Caco-2 (cell line): ENCODE results near the gene WDCP. TPM values are rescaled to one million over a fixed set of nuclear protein-coding genes. Genes with fewer than 3 reads are reported as not detected.

Experiments
- BruUV-seq: library from RNA; stranded (reverse); fragments of 400-500 nt; replicated peaks from 2 replicates; lab custom pipeline; 2021; lab: Mats Ljungman, UMichigan
- CTCF ChIA-PET: fragments of 300-600 bp; sonication (Branson Sonifier 250); formaldehyde crosslinking; loops from one replicate; lab custom pipeline; 2022; ENCODE audit warnings: antibody characterized with exemption; lab: Charles Lee
- POLR2A ChIA-PET: fragments of 300-600 bp; sonication (Branson Sonifier 250); formaldehyde crosslinking; loops from one replicate; lab custom pipeline; 2022; ENCODE audit warnings: antibody characterized with exemption; lab: Charles Lee
- DNase-seq, 2 experiments: peaks; one replicate each; pipeline versions ENCODE4 v3.0.0 to v3.0.0-alpha.2; 2020 to 2022
- H3K27me3 ChIP-seq: replicated peaks from 2 replicates; pipeline ENCODE4 v1.6.0; 2011; ENCODE audit warnings: low read length; ENCODE audit not compliant: control insufficient read depth, insufficient read depth
- H3K36me3 ChIP-seq: 2 replicates; pipeline ENCODE4 v1.5.1; 2011; ENCODE audit warnings: low read length; ENCODE audit not compliant: control insufficient read depth, insufficient read depth
- H3K4me1 ChIP-seq: fragments of 250-450 bp; sonication (Bioruptor Pico); 2 replicates; pipeline ENCODE4 v1.5.1; 2020; ENCODE audit warnings: mild to moderate bottlenecking
- H3K4me3 ChIP-seq: 2 replicates; pipeline ENCODE4 v1.5.1; 2011; ENCODE audit warnings: low read depth, mild to moderate bottlenecking, control low read depth, low read length
- H3K9me3 ChIP-seq: fragments of 250-450 bp; sonication (Bioruptor Pico); 2 replicates; pipeline ENCODE4 v1.5.1; 2020; ENCODE audit warnings: mild to moderate bottlenecking, moderate library complexity
- H3K27ac Mint-ChIP-seq: one replicate; pipeline ENCODE4 v1.8.0; 2022; ENCODE audit warnings: mixed read lengths; ENCODE audit not compliant: unreplicated experiment
- H3K27me3 Mint-ChIP-seq: one replicate; pipeline ENCODE4 v1.8.0; 2022; ENCODE audit warnings: mixed read lengths; ENCODE audit not compliant: insufficient read depth, unreplicated experiment
- H3K36me3 Mint-ChIP-seq: one replicate; pipeline ENCODE4 v1.8.0; 2022; ENCODE audit warnings: mild to moderate bottlenecking, mixed read lengths; ENCODE audit not compliant: insufficient read depth, unreplicated experiment
- H3K4me1 Mint-ChIP-seq: one replicate; pipeline ENCODE4 v1.8.0; 2022; ENCODE audit warnings: low read depth, mixed read lengths; ENCODE audit not compliant: unreplicated experiment
- H3K4me3 Mint-ChIP-seq: one replicate; pipeline ENCODE4 v1.8.0; 2022; ENCODE audit warnings: mild to moderate bottlenecking, moderate library complexity, mixed read lengths; ENCODE audit not compliant: unreplicated experiment
- H3K9me3 Mint-ChIP-seq: one replicate; pipeline ENCODE4 v1.8.0; 2022; ENCODE audit warnings: mixed read lengths; ENCODE audit not compliant: unreplicated experiment
- CTCF ChIP-seq, 2 experiments: fragments of 200-600 bp in 1 of 2; IDR thresholded peaks; 1 replicate in 1 of 2; 2 replicates in 1 of 2; pipeline versions ENCODE4 v1.5.1 to v1.8.0; 2011 to 2022; ENCODE audit warnings: antibody characterized with exemption in 1 of 2, control low read depth in 1 of 2, inconsistent platforms in 1 of 2, low read depth in 1 of 2, low read length in 1 of 2, mild to moderate bottlenecking in 1 of 2, moderate library complexity in 1 of 2; ENCODE audit not compliant: insufficient read depth in 1 of 2, severe bottlenecking in 1 of 2, unreplicated experiment in 1 of 2
- intact Hi-C: fragments of 100-400 bp; cut with micrococcal nuclease; formaldehyde crosslinking; loops from one replicate; pipeline ENCODE4 v1.10.0; 2022; ENCODE audit not compliant: unreplicated experiment
- total RNA-seq: library from RNA; stranded (reverse); gene quantifications from 2 replicates; pipeline ENCODE4 v1.2.3, GENCODE V29; 2022

Gene WDCP
- total RNA-seq, 1 experiment from 2014 or later, result 13.0 TPM

DNA sequence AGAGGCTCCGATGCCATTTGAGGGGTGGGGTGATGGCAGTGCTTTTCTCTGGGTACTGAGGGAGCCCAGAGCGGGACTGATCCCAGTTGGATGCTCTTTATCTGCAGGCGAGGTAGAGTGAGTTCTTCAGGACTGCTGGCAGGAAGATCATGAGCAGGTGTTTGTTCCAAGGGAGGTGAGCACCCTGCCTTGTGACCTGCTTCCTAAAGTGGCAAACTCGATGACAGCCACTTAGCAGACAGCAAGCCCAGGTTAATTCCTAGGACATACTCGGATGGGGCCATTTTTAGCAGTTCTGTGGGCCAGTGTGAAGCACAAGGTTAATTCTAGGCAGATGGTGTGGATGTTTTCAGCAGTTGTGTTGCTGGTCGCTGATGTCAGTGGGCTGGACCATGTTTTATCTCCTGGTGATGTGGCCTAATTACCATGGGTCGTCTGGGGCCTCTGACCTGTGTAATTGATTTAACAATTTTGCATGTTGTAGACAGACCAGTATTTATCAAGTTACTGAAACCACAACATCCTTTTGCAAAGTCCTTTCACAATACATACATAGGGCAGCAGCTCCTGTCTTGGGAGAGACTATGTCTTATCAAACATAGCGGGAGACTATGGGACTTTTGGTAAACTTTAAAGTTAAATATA lies 7.3 kb upstream of the WDCP start:
- H3K36me3 ChIP-seq, result no peaks in the 10 kb centered on the region
- no peaks in the 10 kb centered on the region for H3K27me3 ChIP-seq
- Mint-ChIP-seq H3K4me1 (no peaks in the 10 kb centered on the region), H3K27ac (no peak overlapping the region), H3K4me3 (no peak overlapping the region), H3K36me3 (no peaks in the 10 kb centered on the region), H3K27me3 (no peaks in the 10 kb centered on the region), H3K9me3 (no peaks in the 10 kb centered on the region)
- intact Hi-C loops, result no loop called here
- H3K4me1 ChIP-seq, result no peaks in the 10 kb centered on the region; the same call in 1 of the 2 replicates
- no peaks in the 10 kb centered on the region for H3K9me3 ChIP-seq
- POLR2A ChIA-PET, result no interaction called here
- CTCF ChIA-PET, result no interaction called here
- BruUV-seq, result no TSS peak
- DNase-seq, result no peak
- H3K4me3 ChIP-seq, result no peak overlapping the region
- TF ChIP-seq CTCF (IDR thresholded peaks at IDR 0.05; ENCODE audit: insufficient read depth in 1 of 2, low read depth in 1 of 2, low read length in 1 of 2, severe bottlenecking in 1 of 2, unreplicated experiment in 1 of 2), result no peak

DNA sequence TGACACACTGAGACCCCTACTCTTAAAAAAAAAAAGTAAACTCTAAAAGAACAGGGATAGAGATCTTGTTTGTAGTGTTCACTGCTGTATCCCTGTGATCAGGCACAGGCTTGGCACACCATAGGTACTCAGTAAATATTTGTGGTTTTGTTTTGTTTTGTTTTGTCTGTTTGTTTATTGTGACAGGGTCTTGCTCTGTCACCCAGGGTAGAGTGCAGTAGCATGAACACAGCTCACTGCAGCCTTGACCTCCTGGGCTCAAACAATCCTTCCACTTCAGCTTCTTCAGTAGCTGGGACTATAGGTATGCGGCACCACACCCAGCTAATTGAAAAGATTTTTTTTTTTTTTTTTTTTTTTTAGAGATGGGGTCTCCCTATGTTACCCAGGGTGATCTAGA lies 5.8 kb upstream of the WDCP start:
- H3K4me3 Mint-ChIP-seq, result no peak overlapping the region

GRCh38 chr2:24051833-24052232 lies 4.6 kb upstream of the WDCP start:
- intact Hi-C loops, result no loop called here
- DNase-seq, result no peak
- CTCF ChIA-PET, result interaction anchor here (0.6 kb wide), 1 partner anchor 125 kb away, joined by 9 read pairs; no protein-coding TSS in a partner anchor
- H3K27me3 Mint-ChIP-seq, result no peaks in the 10 kb centered on the region
- no peaks in the 10 kb centered on the region for H3K36me3 ChIP-seq
- no peaks in the 10 kb centered on the region for H3K27me3 ChIP-seq
- H3K9me3 ChIP-seq, result no peaks in the 10 kb centered on the region
- H3K4me1 Mint-ChIP-seq, result no peaks in the 10 kb centered on the region
- no peaks in the 10 kb centered on the region for H3K36me3 Mint-ChIP-seq
- POLR2A ChIA-PET, result interaction anchor here (0.6 kb wide), 3 partner anchors 13 to 252 kb away, joined by 3 to 7 read pairs (median 4); no protein-coding TSS in a partner anchor
- TF ChIP-seq CTCF (IDR thresholded peaks at IDR 0.05; ENCODE audit: insufficient read depth in 1 of 2, low read depth in 1 of 2, low read length in 1 of 2, severe bottlenecking in 1 of 2, unreplicated experiment in 1 of 2), result no peak
- H3K27ac Mint-ChIP-seq, result no peak overlapping the region
- no peaks in the 10 kb centered on the region for H3K9me3 Mint-ChIP-seq
- no peak overlapping the region for H3K4me3 ChIP-seq
- no peak overlapping the region for H3K4me3 Mint-ChIP-seq
- H3K4me1 ChIP-seq, result no peaks in the 10 kb centered on the region; the same call in 1 of the 2 replicates
- no TSS peak for BruUV-seq

More for the DNA sequence above, 5.8 kb upstream of the WDCP start:
- ChIA-PET POLR2A (no interaction called here), CTCF (interaction anchor here (0.6 kb wide), 1 partner anchor 37 kb away, joined by 4 read pairs; no protein-coding TSS in a partner anchor)
- no peak overlapping the region for H3K27ac Mint-ChIP-seq
- Histone ChIP-seq H3K4me1 (no peaks in the 10 kb centered on the region; the same call in 1 of the 2 replicates), H3K36me3 (no peaks in the 10 kb centered on the region), H3K4me3 (no peak overlapping the region), H3K27me3 (no peaks in the 10 kb centered on the region), H3K9me3 (no peaks in the 10 kb centered on the region)
- no peaks in the 10 kb centered on the region for H3K27me3 Mint-ChIP-seq
- no peak for DNase-seq
- H3K4me1 Mint-ChIP-seq, result no peaks in the 10 kb centered on the region
- H3K9me3 Mint-ChIP-seq, result no peaks in the 10 kb centered on the region
- H3K36me3 Mint-ChIP-seq, result no peaks in the 10 kb centered on the region
- BruUV-seq, result no TSS peak
- intact Hi-C loops, result no loop called here
- no peak for TF ChIP-seq CTCF (IDR thresholded peaks at IDR 0.05; ENCODE audit: insufficient read depth in 1 of 2, low read depth in 1 of 2, low read length in 1 of 2, severe bottlenecking in 1 of 2, unreplicated experiment in 1 of 2)
